Endometrium (tissue), 2 donors: ENCODE data around the gene TMEM222.

ENCODE experiments used
- FAIRE-seq: peaks from 2 replicates; lab custom pipeline; 2012; peaks lifted over from hg19 to GRCh38; lab: Jason Lieb, UNC
- donor health status: control.
- donor health status: control.

TMEM222 gene

GRCh38 chr1:27359822-27360158 lies 37.8 kb downstream of the TMEM222 start:
- no peak for FAIRE-seq

- no peak for FAIRE-seq
These were observed 38.4 kb downstream of the TMEM222 start for GRCh38 chr1:27360159-27361043.

- no peak for FAIRE-seq
These were observed 39.1 kb downstream of the TMEM222 start for GRCh38 chr1:27361044-27361402.

GRCh38 chr1:27361553-27361952 lies 39.6 kb downstream of the TMEM222 start:
- no peak for FAIRE-seq

- no peak for FAIRE-seq
These were observed 42.1 kb downstream of the TMEM222 start for GRCh38 chr1:27363766-27364695.

GRCh38 chr1:27364696-27365371 lies 42.9 kb downstream of the TMEM222 start:
- FAIRE-seq, result no peak

- no peak for FAIRE-seq
These were observed 43.6 kb downstream of the TMEM222 start for GRCh38 chr1:27365372-27366112.

- FAIRE-seq, result no peak
These were observed 44.1 kb downstream of the TMEM222 start for GRCh38 chr1:27366113-27366410.

- no peak for FAIRE-seq
These were observed 44.6 kb downstream of the TMEM222 start, which contains the start of gene MAP3K6 for GRCh38 chr1:27366411-27367159. MAP3K6 (minus strand) TSS chr1:27366961; CDS start chr1:27366597, 364 bp downstream.

- no peak for FAIRE-seq
These were observed 45.2 kb downstream of the TMEM222 start for GRCh38 chr1:27367160-27367650.

- FAIRE-seq, result no peak
These were observed 47.1 kb downstream of the TMEM222 start for GRCh38 chr1:27368869-27369582.

- no peak for FAIRE-seq
These were observed 50.3 kb downstream of the TMEM222 start for GRCh38 chr1:27372022-27372807.

- no peak for FAIRE-seq
These were observed 51.1 kb downstream of the TMEM222 start for GRCh38 chr1:27372808-27373690.

- FAIRE-seq, result no peak
These were observed 52.6 kb downstream of the TMEM222 start, which contains the start of gene FCN3 for GRCh38 chr1:27374362-27375086. FCN3 (minus strand) TSS chr1:27374824; CDS start chr1:27374818, 6 bp downstream.

GRCh38 chr1:27377760-27378495 lies 56.0 kb downstream of the TMEM222 start:
- FAIRE-seq, result no peak

- FAIRE-seq, result no peak
These were observed 57.7 kb downstream of the TMEM222 start for GRCh38 chr1:27379564-27380122.

- FAIRE-seq, result no peak
These were observed 58.3 kb downstream of the TMEM222 start for GRCh38 chr1:27380224-27380623.
